PC-9 (cell line): ENCODE results near the gene LMNTD2.

Source experiments
- EZH2 ChIP-seq: fragments of 200-600 bp; sonication (generic); IDR thresholded peaks from 2 replicates; pipeline ENCODE4 v1.8.0; 2017; ENCODE audit warnings: antibody characterized with exemption, low read depth
- TF ChIP-seq, protein P1 (sequence below): fragments of 200-600 bp; sonication (generic); conservative IDR thresholded peaks from 2 replicates; pipeline ENCODE4 v1.6.1; 2017; ENCODE audit warnings: mixed run types, antibody characterized with exemption, mild to moderate bottlenecking, moderate library complexity

- TF ChIP-seq, protein P1, sequence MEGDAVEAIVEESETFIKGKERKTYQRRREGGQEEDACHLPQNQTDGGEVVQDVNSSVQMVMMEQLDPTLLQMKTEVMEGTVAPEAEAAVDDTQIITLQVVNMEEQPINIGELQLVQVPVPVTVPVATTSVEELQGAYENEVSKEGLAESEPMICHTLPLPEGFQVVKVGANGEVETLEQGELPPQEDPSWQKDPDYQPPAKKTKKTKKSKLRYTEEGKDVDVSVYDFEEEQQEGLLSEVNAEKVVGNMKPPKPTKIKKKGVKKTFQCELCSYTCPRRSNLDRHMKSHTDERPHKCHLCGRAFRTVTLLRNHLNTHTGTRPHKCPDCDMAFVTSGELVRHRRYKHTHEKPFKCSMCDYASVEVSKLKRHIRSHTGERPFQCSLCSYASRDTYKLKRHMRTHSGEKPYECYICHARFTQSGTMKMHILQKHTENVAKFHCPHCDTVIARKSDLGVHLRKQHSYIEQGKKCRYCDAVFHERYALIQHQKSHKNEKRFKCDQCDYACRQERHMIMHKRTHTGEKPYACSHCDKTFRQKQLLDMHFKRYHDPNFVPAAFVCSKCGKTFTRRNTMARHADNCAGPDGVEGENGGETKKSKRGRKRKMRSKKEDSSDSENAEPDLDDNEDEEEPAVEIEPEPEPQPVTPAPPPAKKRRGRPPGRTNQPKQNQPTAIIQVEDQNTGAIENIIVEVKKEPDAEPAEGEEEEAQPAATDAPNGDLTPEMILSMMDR, result no peak
- no peak for TF ChIP-seq EZH2
These were observed 3.5 kb upstream of the LMNTD2 start for GRCh38 chr11:563812-564578.
